Cerebellar nuclear complex (tissue), 1 donor: ENCODE data around the gene PRTG.
"Not testable (repeated sequence)": the region's sequence is repeated elsewhere in the genome, so short reads cannot be mapped to it uniquely, and the experiment has no call there.

Experiments
- DNase-seq, 2 experiments: peaks; one replicate each; lab custom pipeline; 2025; lab: John Stamatoyannopoulos, UW

The PRTG gene, protein sequence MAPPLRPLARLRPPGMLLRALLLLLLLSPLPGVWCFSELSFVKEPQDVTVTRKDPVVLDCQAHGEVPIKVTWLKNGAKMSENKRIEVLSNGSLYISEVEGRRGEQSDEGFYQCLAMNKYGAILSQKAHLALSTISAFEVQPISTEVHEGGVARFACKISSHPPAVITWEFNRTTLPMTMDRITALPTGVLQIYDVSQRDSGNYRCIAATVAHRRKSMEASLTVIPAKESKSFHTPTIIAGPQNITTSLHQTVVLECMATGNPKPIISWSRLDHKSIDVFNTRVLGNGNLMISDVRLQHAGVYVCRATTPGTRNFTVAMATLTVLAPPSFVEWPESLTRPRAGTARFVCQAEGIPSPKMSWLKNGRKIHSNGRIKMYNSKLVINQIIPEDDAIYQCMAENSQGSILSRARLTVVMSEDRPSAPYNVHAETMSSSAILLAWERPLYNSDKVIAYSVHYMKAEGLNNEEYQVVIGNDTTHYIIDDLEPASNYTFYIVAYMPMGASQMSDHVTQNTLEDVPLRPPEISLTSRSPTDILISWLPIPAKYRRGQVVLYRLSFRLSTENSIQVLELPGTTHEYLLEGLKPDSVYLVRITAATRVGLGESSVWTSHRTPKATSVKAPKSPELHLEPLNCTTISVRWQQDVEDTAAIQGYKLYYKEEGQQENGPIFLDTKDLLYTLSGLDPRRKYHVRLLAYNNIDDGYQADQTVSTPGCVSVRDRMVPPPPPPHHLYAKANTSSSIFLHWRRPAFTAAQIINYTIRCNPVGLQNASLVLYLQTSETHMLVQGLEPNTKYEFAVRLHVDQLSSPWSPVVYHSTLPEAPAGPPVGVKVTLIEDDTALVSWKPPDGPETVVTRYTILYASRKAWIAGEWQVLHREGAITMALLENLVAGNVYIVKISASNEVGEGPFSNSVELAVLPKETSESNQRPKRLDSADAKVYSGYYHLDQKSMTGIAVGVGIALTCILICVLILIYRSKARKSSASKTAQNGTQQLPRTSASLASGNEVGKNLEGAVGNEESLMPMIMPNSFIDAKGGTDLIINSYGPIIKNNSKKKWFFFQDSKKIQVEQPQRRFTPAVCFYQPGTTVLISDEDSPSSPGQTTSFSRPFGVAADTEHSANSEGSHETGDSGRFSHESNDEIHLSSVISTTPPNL

DNA sequence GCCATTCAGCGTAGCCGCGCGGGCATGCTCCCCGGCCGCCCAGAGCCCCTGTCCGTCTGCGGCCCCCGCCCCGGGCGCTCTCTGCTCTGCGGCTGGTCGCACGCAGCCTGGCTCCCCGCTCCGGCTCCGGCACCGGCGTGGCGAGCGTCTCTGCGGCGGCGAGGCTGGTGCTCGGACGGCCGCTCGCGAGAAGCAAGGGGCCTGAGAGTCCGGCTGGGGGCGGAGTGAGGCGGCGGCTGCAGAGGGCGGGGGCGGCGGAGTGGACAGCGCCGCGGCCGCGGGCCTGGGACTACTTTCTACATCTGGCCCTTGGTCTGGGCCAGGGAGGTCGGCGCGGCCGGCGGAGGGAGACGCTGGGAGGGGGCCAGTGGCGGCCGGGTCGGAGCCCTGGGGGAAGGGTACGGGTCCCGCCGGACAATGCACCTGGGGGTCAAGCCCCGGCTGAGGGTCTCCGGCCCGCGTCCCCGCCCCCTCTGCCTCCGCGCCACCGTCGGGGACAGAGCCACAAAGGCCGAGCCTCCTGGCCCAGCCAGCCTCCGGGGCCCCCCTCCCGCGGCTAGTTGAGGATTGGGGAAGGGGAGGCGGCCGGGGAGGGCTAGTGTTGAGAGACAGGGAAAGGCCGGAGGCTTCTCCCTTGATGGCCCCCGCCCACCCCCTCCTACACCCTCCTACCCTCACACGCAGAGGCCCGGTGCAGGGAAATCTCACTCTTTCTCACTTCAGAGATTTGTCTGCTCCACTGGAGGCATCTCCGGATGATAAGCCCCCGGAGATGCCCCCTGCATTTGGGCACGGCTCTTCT lies at the start of gene PRTG:
TSS of gene PRTG (minus strand) at position 226 of the 802 bp plus-strand sequence. CDS start at position 5, 221 bp downstream.
- no peak for DNase-seq

DNA sequence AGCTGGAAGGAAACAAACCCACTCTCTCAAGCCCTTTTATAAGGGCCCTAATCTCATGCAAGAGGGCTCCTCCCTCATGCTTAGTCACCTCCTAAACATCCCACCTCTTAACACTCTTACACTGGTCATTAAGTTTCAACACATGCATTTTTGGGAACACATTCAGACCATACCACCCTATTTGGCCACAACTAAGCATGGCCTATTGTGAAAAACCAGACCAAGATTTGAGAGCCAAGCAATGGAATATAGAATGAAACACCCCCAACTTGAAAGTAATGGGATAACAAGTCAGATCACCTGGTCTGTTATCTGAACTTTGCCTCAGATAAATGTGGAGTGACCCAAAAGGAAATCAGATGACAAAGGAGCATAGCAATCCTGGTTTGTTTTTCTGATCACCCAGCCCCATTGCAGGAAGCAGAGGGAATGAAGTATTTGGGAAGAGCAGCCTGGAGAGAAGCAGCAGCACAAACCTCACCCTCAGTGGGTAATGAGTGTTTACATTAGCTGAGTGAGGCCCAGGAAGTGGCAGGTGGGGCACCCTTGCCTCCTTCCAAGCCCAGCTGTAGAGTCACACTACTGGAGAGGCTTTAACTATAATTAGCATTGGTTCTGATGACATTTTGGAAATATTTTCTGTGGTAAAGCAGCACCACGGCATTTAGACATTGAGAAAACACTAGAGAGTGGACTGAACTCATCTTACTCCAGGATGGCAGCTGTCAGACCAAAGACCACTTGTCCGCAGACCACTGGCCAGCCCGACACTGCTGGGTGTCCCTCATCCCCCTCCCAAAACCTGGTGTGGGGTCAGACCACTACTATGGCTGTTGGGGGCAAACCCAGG lies 48.8 kb upstream of the PRTG start:
- DNase-seq = no peak

DNA sequence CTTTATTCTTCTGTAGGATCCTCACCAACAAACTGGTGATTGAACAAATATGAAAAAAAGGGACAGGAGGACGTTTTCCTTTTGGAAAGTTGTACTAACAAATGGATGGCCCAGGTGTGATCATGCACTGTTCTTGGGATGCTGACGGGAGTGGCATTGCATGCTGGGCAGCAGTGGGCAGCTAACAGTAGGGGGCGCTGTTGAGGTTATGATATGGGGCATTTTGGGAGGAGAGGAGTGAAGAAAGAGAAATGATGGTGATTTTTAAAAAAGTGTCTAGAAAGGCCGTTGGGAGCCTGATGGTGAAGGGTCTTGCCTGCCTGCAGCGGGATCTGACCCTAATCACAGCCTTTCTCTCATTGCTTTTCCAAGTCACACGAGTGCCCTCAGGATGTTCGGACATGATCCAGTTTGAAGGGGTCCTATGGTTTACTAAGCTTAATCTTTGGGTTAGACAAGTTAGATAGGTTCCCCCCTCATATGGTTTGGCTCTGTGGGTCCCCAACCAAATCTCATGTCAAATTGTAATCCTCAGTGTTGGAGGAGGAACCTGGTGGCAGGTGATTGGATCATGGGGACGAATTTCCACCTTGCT lies 46.2 kb upstream of the PRTG start:
- DNase-seq = no peak

DNA sequence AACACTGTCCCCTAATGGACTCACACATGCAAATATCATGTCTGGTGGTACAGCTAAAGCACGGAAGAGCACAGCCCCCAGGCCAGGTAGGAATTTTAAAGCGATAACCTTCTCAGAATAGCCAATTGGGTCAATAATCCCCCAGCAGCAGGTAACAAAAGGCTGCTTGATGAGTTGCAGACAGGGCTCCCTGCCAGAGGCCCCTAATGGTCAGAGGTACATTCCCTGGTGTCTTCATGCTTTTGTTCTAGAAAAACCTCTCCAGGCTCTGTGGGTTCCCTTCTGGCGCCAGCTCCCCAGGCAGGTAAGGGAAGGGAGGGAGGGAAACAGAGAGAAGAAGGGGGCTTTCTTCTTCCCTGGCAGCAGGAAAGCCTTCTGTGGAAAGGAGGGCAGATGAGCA lies 43.4 kb upstream of the PRTG start:
- DNase-seq = no peak

DNA sequence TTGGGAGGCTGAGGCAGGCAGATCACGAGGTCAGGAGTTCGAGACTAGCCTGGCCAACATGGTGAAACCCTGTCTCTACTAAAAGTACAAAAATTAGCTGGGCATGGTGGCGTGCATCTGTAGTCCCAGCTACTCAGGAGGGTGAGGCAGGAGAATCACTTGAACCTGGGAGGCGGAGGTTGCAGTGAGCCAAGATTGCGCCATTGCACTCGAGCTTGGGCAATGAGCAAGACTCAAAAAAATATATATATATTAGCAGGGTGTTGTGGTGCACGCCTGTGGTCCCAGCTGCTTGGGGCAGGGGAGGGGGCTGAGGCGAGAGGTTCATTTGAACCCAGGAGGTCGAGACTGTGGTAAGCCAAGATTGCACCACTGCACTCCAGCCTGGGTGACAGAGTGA lies 42.6 kb upstream of the PRTG start:
- DNase-seq = not testable (repeated sequence)

DNA sequence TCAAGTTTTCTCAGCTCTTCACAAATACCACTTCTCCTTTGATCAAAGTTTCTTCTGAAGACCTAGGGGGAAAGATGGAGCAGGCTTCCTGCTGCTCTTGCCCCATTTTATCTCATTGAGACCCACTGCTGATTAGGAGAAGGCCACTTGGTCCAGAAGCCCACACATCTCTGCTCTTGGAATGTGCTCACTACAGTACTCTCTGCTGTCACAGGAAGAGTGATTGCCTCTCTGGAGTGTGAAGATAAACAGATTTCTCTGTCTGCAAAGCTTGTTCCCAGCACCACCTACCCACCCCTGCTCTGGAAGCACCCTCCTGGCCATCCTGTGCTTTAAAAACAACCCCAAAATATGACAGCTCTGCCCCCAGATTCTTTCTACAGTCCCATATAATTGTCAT lies 41.3 kb upstream of the PRTG start:
- DNase-seq = no peak

DNA sequence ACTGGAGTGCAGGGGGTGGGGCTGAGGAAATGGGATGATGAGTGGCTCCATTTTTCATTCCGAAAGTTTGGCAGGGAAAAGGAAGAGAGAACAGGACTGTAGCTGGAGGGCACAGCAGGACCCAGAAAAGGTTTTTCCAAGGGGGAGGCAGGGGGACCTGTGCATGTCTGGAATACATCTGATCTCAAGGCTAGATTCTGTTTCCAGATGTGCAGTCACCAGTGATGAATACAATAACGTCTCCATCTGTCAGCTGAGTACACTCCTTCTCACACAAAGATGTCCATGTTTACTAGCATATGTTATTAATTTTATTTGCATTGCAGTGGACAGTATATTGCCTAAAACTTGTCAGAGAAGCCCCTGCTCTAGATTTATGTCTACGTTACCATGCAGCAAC lies 39.9 kb upstream of the PRTG start:
- no peak for DNase-seq

DNA sequence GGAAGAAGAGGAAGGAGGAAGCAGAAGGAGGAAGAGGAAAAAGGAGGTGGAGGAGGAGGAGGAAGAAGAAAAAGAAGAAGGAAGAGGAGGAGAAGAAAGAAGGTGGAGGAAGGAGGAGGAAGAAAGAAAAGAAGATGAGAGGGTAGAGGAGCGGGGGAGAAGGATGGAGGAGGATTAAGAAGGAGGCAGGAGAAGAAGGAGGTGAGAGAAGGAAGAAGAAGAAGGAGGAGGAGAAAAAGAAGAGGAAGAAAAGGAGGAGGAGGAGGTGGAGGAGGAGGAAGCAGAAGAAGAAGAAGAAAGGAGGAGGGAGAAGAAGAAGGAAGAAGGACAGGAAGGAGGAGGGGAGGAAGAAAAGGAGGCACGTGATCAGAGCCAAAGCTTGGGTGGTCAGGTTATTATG lies 37.3 kb upstream of the PRTG start:
- DNase-seq = no peak

DNA sequence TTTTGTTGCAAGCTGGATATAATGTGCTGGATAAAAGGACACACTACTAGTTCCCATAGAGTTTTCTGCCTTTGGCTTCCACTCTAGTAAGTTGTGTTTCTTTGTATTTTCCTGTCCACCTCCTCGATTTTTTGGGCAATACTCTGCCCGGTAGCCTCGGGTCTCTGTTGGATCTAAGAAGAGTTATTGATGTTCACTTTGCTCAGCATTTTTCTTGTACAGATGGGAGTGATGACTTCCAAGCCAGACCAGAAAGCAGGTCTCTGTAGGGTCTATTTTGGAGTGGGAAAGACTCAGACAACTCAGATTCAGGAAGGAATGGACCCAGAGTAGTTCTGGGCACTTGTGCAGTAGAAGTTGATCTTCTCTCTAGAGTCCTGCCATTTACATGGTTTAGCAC lies 36.0 kb upstream of the PRTG start:
- no peak for DNase-seq

DNA sequence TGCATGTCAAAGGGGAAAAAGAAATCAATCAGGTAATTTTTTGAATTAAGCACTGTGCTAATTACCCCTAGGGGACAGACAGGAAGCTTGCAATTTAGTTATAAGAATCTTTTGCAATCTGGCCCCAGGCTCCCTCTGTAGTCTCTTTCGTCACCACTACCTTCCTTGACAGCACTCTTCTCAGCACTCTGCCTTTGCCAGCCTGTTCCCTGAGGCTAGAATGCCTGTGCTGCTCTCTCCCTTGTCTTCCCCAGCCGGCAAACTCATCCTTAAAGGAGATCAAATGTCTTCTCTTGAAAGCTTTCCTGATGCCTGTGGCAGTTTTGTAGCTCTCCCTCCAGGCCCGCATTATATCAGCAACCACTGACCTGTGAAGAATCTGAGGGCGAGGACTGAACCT lies 32.4 kb upstream of the PRTG start:
- DNase-seq = no peak

DNA sequence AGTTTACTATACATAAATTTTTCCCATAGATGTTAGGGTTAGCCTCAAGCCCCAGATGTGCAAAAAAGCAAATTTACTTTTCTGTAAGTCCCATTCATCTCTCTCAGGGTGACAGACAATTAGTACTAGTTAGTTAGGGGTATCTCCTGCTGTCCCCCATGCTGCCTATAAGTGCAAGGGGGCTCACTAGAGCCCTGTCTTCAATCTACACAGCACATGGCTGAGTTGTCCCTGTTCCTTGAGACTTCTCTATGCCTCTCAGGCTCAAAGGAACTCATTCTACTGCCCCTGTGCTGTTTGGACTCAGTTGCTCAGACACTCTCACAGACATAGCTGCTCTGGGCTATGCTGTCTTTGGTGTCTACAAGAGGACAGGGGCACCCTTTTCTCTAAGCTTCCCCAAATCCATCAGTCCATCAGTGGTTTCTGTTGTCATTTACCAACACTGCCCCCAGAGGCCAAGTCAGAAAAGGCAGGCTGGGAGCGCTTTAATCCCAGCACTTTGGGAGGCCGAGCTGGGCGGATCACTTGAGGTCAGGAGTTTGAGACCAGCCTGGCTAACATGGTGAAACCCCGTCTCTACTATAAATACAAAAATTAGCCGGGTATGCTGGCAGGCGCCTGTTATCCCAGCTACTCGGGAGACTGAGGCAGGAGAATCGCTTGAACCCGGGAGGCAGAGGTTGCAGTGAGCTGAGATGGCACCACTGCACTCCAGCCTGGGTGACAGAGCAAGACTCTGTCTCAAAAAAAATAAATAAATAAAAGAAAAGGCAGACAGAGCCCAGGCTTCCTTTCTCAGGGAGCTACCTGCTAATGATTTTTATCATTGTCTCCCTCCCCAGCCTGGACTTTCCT lies 31.4 kb upstream of the PRTG start:
- DNase-seq = no peak

DNA sequence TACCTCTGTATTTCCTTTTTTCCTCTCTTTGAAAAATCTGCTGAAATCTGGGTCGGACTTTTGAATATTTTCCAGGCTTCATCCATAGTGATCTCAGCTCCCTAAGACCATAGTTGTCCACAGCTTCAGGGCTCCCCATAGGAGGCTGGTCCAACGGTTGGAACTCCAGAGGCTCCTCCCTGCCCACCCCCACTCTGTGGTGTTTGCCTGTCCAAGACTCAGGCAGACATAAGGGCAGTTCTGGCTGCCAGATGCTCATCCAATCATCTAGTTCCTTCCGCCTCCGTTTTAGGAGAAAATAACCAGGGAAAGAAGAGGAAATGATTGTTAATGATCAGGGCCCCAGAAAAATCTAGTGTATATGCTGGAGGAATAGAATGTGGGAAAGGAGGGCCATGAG lies 27.9 kb upstream of the PRTG start:
- no peak for DNase-seq

DNA sequence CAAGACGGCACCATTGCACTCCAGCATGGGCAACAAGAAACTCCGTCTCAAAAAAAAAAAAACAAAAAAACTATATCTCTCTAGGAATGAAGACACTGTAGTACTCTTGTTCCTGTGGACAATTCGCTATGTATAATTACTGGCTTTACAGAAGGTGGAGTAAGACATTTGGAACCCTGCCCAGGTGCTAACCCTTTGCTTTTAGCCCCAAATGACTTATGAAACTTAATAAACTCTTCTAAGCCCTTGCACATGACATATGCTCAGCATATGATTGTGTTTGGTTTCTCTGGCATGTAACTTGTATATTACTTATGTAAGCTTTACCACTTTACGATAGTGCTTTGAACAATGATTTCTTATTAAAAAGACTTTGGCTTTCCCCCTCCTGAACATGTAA lies 27.3 kb upstream of the PRTG start:
- DNase-seq = no peak

DNA sequence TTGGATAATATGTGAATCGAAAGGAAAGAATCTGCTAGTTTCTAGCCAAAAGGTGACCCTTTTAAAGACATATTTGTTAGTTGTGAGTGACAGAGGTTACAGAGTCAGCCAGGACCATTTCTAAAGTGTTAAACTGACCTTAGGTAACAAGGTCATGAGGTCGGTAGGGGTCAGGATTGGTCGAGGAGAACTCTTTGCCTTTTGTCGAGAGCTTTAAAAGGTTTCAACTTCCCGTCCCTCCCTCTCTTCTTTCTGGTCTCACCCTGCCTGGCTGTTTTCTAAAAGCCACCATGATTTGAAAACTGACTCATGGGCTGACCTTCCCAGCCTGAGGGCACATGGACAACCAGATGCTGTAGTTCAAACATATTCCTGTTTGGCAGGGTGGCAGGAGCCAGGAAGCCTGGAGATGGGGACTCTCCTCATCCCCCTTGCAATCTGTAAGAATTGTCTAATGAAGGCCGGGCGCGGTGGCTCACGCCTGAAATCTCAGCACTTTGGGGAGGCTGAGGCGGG lies 25.8 kb upstream of the PRTG start:
- no peak for DNase-seq

DNA sequence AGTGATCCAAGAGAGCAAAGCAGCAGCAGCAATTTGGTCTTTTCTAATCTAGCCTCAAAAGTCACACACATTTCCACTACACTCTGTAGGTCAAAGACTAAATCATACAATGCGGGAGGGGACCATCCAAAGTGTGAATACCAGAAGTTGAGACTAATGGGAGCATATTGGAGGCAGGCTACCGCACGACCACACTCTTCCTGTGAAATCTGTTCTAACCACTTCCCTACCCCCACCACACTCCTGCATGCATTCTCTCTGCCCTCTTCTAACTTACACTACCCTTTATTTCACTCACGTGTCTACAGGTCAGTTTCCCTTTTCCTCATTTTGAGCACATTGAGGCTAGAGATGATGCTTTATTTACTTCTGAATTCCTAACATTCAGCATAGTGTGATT lies 23.7 kb upstream of the PRTG start:
- no peak for DNase-seq

DNA sequence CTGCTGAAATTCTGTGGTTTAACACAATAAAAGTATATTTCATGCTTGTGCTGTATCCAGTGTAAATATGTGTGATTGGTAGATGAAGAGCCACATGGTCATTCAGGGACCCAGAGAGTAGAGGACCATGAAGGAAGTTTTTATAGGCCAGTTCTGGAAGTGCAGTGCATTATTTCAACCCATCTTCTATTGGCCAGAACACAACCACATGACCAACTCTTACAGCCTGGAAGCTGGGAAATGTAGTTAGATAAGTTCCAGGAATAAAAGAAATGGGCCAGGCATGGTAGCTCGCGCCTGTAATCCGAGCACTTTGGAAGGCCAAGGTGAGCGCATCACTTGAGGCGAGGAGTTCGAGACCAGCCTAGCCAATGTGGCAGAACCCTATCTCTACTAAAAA lies 21.4 kb upstream of the PRTG start:
- DNase-seq = no peak

DNA sequence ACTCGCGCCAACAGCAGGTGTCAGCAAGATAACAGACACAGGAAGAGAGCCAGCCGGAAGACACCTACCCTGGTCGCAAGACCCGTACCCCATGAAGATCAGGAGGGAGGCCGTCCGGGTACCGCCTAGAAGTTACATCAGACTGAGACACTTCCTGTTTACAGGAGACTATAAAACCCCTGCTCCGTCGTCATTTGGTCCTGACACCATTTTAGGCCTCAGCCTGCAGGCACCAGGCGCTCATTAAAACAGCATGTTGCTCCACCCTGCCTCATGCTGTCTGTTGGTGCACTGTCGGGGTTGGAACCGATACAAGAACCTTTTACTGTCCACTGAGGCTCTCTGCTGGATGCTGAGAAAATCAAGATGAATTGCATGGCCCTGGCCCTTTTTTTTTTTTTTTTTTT lies 15.6 kb upstream of the PRTG start:
- DNase-seq = no peak

DNA sequence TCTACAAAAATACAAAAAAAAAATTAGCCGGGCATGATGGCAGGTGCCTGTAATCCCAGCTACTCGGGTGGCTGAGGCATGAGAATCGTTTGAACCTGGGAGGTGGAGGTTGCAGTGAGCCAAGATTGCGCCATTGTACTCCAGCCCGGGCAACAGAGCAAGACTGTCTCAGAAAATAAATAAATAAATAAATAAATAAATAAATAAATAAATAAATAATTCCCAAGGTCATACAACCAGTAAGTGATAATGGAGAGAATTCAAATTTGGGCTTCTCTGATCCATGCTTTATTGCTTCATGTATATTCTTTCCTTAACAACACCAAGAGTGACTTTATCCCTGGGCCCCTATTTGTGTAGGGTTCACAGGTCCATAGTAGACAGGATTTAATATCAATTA lies 10.5 kb upstream of the PRTG start:
- not testable (repeated sequence) for DNase-seq

DNA sequence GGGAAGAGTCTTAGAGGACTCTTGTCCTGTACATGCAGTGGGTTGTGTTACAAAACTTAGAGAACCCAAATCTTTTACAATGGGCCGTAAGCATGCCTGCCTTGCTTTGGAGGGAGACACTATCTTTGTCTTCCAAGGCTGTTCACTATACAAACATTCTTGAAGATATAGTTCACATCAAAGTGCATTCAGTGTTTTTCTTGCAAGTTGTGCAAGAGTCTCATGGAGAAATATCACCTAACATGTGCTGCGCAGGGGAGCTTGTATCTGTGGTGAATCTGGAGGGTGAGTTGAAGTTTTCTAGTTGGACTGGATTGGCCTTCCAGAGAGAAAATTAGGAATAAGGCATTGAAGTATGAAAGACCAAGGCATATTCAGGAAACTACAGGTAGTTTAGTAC lies 7.8 kb upstream of the PRTG start:
- DNase-seq = no peak
